Suppressor macrophage treated with lipopolysaccharide for 1 hour (primary cell): ENCODE measurements around the gene COL6A2.
"Not testable (repeated sequence)": the region's sequence is repeated elsewhere in the genome, so short reads cannot be mapped to it uniquely, and the experiment has no call there.

Source experiments
- DNase-seq, 3 donors: peaks; one replicate each; pipeline ENCODE4 v3.0.0-alpha.2; 2020 to 2022

COL6A2 gene

DNA sequence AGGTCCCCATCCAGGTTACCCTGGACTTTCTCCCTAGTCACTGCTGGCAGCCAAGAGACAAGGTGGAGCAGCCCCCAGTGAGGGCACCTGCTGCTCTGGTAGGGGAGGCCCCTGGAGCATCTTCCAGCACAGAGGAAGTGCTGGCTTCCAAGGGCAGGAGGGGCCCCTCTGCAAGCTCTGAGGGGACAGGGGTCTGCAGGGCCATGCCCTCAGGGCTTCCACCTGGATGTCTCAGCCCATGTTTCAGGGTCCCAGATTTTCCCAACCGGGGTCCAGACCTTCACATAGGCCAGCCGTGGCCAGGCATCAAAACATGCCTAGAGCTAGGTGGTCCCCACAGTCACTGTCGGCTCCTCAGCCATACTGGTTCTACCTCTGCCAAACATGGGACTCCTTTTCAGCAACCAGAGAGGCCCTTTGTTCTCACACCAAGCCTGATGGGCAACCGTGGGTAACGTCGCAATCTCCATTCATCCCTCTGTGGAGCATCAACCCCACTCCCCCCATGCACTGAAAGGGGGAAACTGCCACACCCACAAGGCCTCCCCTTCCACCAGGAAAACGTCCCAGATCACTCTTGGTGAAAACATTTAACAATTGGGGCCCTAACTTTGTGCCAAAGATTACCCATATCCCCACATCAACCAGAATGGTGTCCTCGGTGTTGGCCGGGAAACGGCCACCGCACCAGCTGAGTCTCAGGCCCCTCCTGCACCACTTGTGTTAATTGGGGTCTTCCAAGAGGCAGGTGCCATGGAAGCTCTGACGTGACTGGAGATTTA, 1.9 kb upstream of the COL6A2 start:
- no peak for DNase-seq

DNA sequence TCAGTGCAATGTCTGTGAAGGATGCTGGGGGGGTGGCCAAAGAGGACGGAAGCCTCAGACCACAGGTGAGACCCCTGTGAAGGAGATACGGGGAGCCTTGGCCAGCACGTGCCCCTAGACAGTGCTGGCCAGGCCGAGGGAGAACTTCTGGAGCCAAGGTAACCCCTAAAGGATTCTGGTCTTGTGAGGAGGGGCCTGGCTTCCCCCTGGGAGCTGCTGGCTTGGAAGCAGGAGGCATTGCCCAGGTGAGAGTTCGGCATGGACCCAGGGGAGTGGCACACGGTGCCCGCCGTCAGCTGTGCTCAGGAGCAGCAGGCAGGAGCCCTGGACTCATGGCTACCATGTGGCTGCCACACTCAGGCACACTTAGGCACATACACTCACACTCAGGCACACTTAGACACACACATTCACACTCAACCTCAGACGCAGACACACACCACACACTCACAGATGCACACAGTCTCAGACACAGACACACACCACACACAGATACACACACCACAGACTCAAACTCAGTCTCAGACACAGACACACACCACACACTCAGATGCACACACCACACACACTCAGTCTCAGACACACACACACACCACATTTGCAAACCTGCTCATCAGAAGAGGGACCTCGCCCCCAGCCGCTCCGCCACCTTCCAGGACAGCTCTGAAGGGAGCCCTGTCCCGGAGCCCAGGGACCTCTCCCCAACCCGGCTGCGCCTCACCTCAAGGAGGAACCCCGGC, 1.1 kb upstream of the COL6A2 start:
- DNase-seq, result no peak

DNA sequence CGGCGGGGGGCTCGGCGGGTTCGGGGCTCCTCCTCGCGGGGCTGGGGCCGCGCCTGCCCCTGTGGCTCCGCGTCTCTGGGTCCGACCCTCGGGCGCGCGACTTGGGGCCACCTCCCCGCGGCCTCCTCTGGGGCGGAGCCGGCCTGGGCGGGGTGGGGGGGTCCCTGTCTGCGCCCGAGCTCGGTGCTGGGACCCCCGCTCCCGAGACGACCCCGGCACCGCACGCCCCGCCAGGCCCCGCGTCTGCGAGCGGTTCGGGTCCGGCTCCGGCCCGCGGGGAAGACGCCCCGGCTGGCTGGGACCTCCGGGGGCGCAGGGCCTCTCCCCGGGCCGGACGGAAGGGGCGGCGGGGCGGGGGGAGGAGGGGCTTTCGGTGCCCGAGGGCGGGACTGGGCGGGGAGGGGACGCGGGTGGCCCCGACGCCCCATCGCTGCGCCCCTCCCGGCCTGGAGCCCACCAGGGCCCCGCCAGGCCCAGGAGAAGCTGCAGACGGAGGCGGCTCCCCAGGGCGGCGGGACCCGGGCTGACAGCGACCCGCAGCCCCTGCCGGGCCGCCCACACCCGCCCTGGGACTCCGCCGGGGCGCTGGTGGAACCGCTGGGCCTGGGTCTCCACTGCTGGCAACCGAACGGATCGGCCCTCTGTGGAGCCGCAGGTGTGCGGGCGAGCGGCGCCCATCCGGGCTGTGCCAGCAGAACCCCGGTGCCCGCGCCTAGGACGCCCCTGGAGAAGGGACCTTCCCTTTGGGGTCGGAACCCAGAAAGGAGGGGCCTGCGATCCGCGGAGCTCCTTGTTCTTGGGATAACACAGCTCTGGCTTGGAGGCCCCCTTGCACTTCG, 610 bp downstream of the COL6A2 start:
- no peak for DNase-seq

DNA sequence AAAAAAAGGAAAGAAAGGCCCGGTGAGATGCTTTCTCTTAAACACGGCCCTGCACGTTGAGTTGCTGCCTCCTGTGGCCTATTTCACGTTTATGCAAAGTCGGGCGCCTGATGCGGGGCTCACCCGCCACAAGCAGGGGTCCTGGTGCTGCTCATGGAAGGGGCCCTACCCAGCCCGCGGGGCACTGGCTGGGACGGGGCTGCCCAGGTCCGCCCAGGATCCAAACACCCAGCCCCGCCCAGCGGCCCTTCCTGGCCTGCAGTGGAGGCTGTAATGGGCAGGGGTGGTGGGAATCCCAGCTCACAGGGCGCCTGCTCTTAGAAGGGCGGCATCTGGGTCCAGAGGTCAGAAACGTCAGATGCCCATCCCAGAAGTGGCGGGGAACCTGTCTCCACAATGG, 1.6 kb downstream of the COL6A2 start:
- DNase-seq, result no peak

DNA sequence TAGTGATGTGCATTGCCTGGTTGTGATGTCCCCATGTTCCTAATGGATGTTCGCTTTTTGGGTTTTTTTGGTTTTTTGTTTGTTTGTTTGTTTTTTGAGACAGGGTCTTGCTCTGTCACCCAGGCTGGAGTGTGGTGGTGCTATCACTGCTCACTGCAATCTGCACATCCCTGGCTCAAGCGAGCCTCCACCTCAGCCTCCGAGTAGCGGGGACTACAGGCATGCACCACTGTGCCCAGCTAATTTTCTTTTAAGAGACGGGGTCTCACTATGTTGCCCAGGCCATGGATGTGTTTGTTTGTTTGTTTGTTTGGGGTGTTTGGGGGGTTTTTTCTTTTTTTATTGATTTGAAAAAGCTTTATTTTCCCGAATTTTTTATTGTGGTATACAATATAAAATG, 2.1 kb downstream of the COL6A2 start:
- no peak for DNase-seq

DNA sequence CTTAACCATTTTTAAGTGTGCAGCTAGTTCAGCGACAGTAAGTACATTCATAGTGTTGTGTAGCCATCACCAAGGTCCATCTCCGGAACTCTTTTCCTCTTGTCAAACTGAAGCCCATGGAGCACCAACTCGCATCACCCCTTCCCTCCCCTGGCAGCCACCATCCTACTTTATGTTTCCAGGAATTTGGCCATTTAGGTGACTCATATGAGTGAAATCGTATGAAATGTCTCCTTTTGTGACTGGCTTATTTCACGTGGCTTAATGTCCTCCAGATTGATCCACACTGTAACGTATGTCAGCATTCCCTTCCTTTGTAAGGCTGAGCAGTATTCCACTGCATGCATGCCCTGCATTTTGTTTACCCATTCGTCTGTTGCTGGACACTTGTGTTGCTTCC, 2.5 kb downstream of the COL6A2 start:
- DNase-seq, result no peak

DNA sequence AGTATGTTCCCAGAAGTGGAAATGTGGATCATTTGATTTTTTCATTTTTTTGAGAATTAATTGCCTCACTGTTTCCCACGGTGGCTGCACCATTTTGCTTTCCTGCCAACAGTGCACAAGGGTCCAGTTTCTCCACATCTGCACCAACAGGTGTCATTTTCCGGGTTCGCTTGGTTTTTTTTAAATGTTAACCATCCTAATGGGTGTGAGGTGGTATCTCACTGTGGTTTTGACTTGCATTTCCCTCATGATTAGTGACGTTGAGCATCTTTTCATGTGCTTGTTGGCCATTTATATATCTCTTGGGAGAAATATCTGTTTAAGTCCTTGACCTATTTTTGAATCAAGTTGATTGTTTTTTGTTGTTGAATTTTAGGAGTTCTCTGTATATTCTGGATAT, 3.0 kb downstream of the COL6A2 start:
- no peak for DNase-seq

DNA sequence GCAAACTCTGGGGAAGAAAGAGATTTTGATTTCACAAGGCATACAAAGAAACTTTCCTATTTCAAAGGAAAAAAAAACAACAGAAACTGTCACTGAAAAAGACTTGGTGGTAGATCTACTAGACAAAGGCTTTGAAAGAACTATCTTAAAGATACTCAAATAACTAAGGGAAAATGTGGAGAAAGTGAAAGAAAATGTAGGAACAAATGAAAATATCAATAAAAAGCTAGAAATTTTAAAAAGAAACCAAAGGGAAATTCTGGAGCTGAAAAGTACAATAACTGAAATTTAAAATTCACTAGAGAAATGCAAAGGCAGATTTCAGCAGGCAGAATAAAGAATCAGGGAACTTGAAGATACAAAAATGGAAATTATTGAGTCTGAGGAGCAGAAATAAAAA, 6.2 kb downstream of the COL6A2 start:
- DNase-seq, result no peak

DNA sequence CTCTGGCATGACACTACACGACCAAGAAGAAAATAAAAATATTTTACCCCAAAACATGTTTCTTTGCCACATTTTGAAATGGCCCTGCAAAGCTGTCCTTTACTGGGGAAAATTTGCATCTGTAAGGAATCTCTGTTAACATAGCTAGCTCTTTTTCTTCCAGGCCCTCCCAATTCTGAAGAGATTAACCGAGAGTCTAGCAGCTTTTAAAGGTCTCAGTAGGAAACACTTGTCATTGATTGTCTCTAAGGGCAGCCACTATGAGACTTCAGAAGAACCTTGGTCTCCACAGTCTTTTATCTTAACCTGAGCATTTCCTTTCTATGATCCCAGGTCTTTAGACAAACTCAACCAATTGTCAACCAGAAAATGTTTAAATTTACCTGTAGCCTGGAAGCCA, 9.5 kb downstream of the COL6A2 start:
- not testable (repeated sequence) for DNase-seq

DNA sequence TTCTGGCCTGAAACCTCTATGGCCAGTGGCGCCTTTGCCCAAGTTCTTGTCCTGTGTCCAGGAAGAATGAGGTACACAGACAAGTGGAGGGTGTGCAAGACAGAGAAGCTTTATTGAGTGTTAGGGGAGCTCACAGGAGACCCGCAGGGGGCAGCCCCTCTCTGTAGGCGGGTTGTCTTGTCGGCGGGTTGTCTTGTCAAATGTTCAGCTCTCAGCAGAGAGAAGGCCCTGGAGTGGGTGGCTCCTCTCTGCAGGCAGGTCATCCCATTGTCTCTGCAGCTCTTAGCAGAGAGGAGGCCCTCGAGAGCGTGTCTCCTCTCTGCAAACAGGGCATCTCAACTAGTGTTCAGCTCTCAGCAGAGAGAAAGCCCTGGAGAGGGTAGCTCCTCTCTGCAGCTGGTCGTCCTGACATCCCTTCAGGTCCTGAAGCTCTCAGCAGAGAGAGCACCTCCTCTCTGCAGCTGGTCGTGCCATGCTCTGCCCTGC, 11.0 kb downstream of the COL6A2 start:
- no peak for DNase-seq

DNA sequence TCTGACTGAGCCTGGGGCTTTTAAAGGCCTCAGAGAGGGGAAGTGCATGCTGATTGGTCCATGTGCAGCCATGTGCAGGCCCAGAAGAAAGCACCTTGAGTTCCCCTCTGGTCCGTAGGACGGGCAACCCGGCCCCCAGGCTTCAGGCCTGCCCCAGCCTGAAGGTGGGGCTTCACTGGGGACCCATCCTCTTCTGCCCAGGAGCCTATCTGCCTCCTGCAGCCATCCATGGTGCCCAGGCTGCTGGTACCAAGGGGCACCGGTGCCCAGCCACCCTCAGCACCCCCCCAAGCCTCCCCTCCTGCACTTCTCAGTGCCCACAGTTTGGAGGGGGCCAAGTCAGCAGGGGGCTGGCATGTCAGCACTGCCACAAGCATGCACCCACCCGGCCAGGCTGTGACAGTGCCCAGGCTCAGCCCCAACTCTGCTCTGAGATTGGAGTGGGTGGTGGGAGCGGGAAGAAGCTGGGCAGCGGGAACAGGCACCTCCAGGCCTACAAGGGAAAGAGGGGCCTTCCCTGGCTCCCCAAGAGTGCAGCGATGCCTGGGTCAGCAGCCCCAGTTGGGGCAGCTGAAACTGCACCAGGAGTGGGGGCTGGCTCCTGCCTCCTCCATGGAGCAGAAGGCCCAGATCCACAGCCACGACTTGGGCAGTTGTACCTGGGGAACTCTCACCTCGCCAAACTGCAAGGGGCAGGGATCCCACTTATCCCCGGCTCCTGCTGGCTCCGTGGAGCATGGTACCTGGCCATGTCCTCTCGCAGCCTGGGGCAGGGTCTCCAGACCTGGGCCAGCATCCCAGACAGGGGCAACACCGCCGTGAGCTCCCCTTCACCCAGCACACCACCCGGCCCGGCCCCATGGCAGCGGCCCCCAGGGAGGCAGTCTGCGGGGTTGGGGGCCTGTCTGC, 11.7 kb downstream of the COL6A2 start:
- DNase-seq, result no peak

DNA sequence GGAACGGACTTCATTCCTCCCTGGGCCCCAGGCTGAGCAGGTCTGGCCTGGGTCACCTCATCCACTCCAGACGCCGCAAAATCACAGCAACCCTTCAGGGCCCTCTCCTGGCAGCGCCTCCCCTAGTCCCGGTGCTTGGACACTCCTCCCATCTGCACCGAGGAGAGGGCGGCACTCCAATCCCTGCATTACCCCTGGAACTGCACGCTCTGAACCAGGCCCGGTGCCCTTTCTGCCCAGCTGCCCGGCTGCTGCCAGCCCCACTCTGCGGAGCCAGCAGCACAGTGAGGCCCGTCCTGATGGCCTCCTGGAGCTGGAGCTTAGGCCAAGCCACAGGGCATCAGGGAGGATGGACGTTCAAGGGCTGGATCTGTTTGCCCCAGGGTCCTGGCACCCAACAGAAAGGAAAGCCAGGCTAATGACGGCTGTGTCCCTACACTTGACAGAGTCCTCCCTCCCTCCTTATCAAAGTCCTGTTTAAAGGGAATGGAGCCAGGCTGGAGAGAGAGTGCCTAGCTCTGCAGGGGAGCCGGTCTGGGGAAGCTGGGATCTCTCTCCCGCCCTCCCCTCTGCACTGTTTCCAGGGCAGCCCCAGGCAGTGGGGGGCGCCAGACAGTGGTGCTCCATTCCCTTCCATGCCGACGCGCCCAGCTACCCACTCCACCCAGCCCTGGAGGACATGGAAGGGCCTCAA, 12.7 kb downstream of the COL6A2 start:
- DNase-seq, result no peak

DNA sequence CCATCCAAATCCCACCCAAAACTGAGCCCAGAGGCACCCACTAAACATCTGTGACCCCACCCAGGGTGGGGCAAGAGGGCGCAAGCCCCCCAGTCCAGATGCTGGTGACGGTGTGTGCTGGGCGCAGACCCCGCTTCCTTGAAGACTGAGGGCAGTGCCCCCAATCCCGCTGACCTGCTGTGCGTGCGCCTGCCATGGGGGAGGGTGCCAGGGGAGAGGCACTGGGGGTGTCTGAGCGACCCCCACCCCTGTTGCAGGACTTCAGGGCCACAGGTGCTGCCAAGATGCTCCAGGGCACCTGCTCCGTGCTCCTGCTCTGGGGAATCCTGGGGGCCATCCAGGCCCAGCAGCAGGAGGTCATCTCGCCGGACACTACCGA, 13.3 kb downstream of the COL6A2 start:
- DNase-seq, result no peak

DNA sequence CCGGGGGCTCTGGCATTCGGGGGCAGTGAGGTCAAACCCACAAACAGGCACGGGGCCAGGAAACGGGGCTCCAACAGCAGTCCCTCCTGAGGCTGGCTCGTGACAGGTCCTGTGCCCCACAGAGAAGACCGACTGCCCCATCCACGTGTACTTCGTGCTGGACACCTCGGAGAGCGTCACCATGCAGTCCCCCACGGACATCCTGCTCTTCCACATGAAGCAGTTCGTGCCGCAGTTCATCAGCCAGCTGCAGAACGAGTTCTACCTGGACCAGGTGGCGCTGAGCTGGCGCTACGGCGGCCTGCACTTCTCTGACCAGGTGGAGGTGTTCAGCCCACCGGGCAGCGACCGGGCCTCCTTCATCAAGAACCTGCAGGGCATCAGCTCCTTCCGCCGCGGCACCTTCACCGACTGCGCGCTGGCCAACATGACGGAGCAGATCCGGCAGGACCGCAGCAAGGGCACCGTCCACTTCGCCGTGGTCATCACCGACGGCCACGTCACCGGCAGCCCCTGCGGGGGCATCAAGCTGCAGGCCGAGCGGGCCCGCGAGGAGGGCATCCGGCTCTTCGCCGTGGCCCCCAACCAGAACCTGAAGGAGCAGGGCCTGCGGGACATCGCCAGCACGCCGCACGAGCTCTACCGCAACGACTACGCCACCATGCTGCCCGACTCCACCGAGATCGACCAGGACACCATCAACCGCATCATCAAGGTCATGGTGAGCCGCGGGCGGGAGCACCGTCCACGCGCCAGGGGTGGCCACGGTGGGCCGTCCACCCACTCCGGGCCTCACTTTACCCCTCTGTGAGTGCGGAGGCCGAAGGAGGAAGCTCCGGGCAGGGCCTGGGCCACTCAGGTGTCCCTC, 14.2 kb downstream of the COL6A2 start:
- DNase-seq, result no peak

DNA sequence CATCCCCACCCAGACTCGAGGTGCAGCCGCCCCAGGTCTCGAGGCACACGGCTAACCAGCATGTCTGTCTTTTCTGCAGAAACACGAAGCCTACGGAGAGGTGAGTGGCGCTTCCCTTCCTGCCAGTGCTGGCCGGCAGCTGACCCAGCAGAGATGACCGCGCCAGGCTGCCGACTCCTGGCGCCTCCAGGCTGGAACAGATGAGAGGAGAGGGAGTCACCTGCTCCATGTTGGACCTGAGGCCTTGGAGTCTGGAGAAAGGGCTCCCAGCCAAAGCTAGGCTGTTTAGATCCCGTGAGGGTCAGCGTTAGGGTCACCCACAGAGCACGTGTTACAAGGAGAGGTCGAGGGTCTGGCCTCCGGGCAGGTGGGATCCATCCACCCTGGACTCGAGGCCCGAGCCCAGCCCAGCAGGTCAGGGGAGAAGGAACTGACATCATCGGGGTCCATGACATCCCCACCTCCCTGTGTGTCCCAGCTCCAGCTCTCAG, 14.9 kb downstream of the COL6A2 start:
- no peak for DNase-seq

DNA sequence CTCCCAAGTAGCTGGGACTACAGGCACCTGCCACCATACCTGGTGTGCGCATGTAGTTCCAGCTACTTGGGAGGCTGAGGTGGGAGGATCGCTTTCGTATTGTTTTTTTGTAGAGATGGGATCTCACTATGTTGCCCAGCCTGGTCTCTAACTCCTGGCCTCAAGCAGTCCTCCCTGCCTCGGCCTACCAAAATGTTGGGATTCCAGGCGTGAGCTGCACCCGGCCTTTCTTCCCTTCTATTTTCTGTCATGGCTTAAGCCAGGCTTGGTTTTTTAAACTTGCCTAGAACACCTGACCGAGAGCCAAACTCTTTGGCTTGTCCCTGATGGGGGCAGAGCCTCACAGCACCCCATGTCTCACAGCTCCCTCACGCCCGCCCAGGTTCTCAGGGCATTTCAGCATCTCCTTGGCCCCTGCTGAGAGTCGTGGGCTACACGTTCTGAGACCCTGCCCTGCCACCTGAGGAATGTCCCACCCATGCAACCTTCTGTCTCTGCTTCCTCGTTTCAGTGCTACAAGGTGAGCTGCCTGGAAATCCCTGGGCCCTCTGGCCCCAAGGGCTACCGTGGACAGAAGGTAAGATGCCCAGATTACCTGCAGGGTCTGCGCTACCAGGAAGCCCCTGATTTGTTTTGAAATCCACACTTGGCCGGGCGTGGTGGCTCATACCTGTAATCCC, 15.7 kb downstream of the COL6A2 start:
- no peak for DNase-seq

DNA sequence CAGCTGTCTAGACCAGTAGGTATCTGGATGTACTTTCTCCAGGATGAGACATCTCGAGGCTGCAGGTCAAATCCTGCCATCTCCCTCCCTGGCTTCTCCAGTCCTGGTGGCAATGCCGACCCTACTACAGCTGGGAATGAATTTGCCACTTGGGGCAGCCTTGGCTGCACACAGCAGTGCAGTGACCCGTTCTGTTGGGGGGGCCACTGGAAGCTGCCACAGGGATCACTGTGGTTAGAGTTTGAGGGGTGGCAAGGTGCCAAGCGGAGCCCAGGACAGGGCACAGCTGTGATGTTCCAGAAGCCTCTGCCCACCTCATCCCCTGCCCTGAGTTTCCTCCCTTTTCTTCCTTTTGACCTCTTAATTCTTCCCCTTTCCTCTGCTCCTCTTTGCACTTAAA, 17.1 kb downstream of the COL6A2 start:
- DNase-seq, result no peak

DNA sequence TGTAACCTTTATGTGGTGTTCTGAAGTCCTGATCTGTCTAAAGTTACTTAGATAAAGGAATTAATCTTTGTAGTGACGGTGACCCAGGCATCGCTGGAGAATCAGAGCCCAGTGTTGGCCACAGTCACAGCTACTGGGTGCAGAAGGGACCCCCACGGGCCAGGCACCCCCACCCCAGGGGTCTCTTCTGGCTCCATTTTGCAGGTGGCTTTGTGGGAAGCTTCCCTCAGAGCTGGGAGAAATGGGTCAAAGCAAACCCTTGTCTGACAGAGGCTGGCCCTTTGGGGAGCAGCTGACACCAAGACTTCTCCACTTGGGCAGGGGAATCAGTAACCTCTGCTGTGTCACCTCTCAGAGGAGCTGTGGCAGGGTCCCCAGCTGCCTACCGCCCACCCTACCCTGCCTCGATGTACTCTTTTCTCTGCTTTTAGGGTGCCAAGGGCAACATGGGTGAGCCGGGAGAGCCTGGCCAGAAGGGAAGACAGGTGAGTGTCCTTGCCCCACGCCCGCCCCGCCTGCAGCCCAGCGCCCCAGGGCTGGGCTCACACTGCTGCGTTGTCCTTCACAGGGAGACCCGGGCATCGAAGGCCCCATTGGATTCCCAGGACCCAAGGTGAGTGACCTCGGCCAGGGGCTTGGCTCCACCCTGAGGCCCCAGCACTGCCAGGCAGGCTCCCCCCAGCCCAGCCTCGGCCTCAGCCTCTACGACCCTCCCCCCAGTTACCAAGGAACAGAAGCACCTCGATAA, 17.7 kb downstream of the COL6A2 start:
- no peak for DNase-seq

DNA sequence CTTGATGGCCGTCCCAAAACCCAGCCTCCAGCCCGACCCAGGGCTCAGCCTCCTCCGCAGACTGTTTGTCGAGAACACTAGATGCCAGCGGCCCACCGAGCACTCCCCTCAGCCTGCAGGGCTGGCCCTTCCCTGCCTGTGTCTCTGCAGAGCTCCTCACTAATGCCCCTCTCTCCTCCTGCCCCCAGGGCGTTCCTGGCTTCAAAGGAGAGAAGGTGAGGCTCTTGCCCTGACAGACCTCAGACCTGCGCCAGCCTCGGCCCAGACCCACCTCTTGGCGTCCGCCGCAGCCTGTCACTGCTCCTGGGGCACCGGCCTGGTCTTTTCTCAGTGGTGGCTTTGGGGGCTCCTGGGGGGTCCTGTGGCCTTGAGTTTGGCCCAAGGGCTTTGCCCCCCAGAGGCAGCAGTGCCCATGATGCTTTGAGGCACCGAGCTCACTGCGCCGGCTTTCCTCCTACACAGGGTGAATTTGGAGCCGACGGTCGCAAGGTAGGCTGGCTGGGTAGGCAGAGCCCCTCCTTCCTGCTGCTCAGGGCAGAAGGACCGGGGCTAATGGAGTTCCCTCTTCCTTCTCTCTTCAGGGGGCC, 18.4 kb downstream of the COL6A2 start:
- DNase-seq, result no peak
